Neural cell (in vitro differentiated cells): ENCODE results near the gene C10orf62. TPM values are rescaled to one million over a fixed set of nuclear protein-coding genes. Genes with fewer than 3 reads are reported as not detected.

Source experiments
- H2AFZ ChIP-seq: fragments of 200-600, 300-800 bp; sonication (generic), shearing (Covaris generic); 2 replicates; pipeline ENCODE4 v1.6.0; 2014; ENCODE audit warnings: low read depth, mild to moderate bottlenecking, antibody characterized with exemption, low read length, moderate library complexity
- H3F3A ChIP-seq: fragments of 200-600 bp; shearing (Covaris generic); 2 replicates; pipeline ENCODE4 v1.6.1; 2016; ENCODE audit warnings: mild to moderate bottlenecking, moderate library complexity, mixed read lengths, antibody characterized with exemption, low read length; ENCODE audit not compliant: insufficient read depth, poor library complexity, severe bottlenecking
- H3K27ac ChIP-seq: fragments of 200-600, 300-800 bp; sonication (generic), shearing (Covaris generic); 2 replicates; pipeline ENCODE4 v1.5.1; 2014; ENCODE audit warnings: mild to moderate bottlenecking, low read length, moderate library complexity
- H3K27me3 ChIP-seq: fragments of 300-800, 200-600 bp; sonication (generic), shearing (Covaris generic); 2 replicates; pipeline ENCODE4 v1.6.0; 2014; ENCODE audit warnings: mild to moderate bottlenecking, low read depth, low read length, moderate library complexity; ENCODE audit not compliant: insufficient read depth
- H3K36me3 ChIP-seq: fragments of 300-800, 200-600 bp; sonication (generic), shearing (Covaris generic); 2 replicates; pipeline ENCODE4 v1.5.1; 2014; ENCODE audit warnings: mild to moderate bottlenecking, antibody characterized with exemption, low read length, moderate library complexity; ENCODE audit not compliant: insufficient read depth
- H3K4me2 ChIP-seq: fragments of 300-800, 200-600 bp; sonication (generic), shearing (Covaris generic); 2 replicates; pipeline ENCODE4 v1.6.0; 2014; ENCODE audit warnings: mild to moderate bottlenecking, low read length
- H3K4me3 ChIP-seq: fragments of 300-800, 200-600 bp; sonication (generic), shearing (Covaris generic); 2 replicates; pipeline ENCODE4 v1.5.1; 2014; ENCODE audit warnings: mild to moderate bottlenecking, low read length, moderate library complexity
- H3K79me2 ChIP-seq: fragments of 200-600 bp; shearing (Covaris generic); replicated peaks from 2 replicates; pipeline ENCODE4 v1.6.0; 2014; ENCODE audit warnings: mild to moderate bottlenecking, low read length, moderate library complexity; ENCODE audit not compliant: insufficient read depth
- H3K9ac ChIP-seq: fragments of 300-800, 200-600 bp; sonication (generic), shearing (Covaris generic); 2 replicates; pipeline ENCODE4 v1.6.1; 2016; ENCODE audit warnings: mild to moderate bottlenecking, low read length, mixed read lengths
- H3K9me2 ChIP-seq: fragments of 200-600 bp; shearing (Covaris generic); 2 replicates; pipeline ENCODE4 v1.6.1; 2016; ENCODE audit warnings: mild to moderate bottlenecking, low read length, mixed read lengths; ENCODE audit not compliant: insufficient read depth
- H3K9me3 ChIP-seq: fragments of 200-600, 300-800 bp; sonication (generic), shearing (Covaris generic); 2 replicates; pipeline ENCODE4 v1.6.1; 2016; ENCODE audit warnings: mild to moderate bottlenecking, mixed run types, low read length, moderate library complexity, mixed read lengths
- H4K20me1 ChIP-seq: fragments of 200-600 bp; shearing (Covaris generic); 2 replicates; pipeline ENCODE4 v1.6.1; 2016; ENCODE audit warnings: mild to moderate bottlenecking, mixed run types; ENCODE audit not compliant: insufficient read depth
- CTCF ChIP-seq: fragments of 450-650 bp; IDR thresholded peaks from 2 replicates; pipeline ENCODE4 v1.5.1; 2014; ENCODE audit warnings: antibody characterized with exemption, mild to moderate bottlenecking, moderate library complexity; ENCODE audit not compliant: poor library complexity, severe bottlenecking
- EP300 ChIP-seq: fragments of 450-650 bp; conservative IDR thresholded peaks from 2 replicates; pipeline ENCODE4 v1.6.1; 2014; ENCODE audit warnings: antibody characterized with exemption, mild to moderate bottlenecking, moderate library complexity; ENCODE audit not compliant: poor library complexity, severe bottlenecking
- EZH2 ChIP-seq: fragments of 200-600, 300-800 bp; shearing (Covaris generic), sonication (generic); IDR thresholded peaks from 2 replicates; pipeline ENCODE4 v1.6.1; 2014; ENCODE audit warnings: antibody characterized with exemption, low read length, borderline replicate concordance, mild to moderate bottlenecking; ENCODE audit not compliant: insufficient read depth, poor library complexity, severe bottlenecking
- MXI1 ChIP-seq: fragments of 450-650 bp; conservative IDR thresholded peaks from 2 replicates; pipeline ENCODE4 v1.6.1; 2014; ENCODE audit warnings: antibody characterized with exemption, mild to moderate bottlenecking; ENCODE audit not compliant: poor library complexity, severe bottlenecking
- POLR2AphosphoS5 ChIP-seq: IDR thresholded peaks from 2 replicates; pipeline ENCODE4 v1.6.1; 2012
- RAD21 ChIP-seq: fragments of 450-650 bp; conservative IDR thresholded peaks from 2 replicates; pipeline ENCODE4 v1.6.1; 2014; ENCODE audit warnings: antibody characterized with exemption, mild to moderate bottlenecking, moderate library complexity
- SMC3 ChIP-seq: fragments of 450-650 bp; conservative IDR thresholded peaks from 2 replicates; pipeline ENCODE4 v1.6.1; 2014; ENCODE audit warnings: antibody characterized with exemption, mild to moderate bottlenecking, moderate library complexity; ENCODE audit not compliant: poor library complexity
- TAF1 ChIP-seq: IDR thresholded peaks from 2 replicates; pipeline ENCODE4 v1.6.1; 2012; ENCODE audit warnings: low read depth
- polyA plus RNA-seq: library from polyadenylated mRNA; depleted of rRNA; stranded (reverse); fragments of >200 nt; gene quantifications from 2 replicates; pipeline ENCODE4 v1.2.3, GENCODE V29; 2014
- TF ChIP-seq, protein P1 (sequence below): IDR thresholded peaks from 2 replicates; pipeline ENCODE4 v1.6.1; 2012; ENCODE audit warnings: borderline replicate concordance

The C10orf62 gene
- polyA plus RNA-seq, 1 donor from 2014 or later, result not detected

DNA sequence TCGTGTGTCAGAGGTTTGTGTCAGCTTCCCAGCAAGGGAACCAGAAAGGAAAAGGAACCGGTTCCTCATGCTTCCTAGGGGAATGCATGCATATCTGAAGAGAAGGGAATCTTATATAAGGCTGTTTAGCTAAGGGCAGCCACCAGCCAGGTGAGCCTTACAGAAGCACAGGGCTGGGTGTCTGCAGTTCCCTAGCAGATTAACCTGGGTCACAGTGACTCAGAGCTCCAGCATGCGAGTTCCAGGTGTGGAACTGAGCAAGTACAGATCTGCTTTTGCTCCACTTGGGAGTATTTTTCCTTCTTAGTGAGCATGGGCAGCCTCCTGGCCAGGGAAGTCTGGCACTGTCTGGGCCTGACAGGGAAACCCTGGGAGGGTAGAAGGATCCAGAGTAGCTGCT lies 17.9 kb upstream of the C10orf62 start:
- no peak overlapping the region for H3K27ac ChIP-seq
- H3K9ac ChIP-seq, result no peak overlapping the region
- H3K27me3 ChIP-seq, result no peaks in the 10 kb centered on the region
- no peaks in the 10 kb centered on the region for H3F3A ChIP-seq
- H3K36me3 ChIP-seq, result no peaks in the 10 kb centered on the region
- TF ChIP-seq SMC3 (no peak), POLR2AphosphoS5 (no peak), TAF1 (no peak), MXI1 (no peak), EP300 (no peak), RAD21 (no peak), CTCF (no peak), EZH2 (no peak)
- TF ChIP-seq, protein P1, sequence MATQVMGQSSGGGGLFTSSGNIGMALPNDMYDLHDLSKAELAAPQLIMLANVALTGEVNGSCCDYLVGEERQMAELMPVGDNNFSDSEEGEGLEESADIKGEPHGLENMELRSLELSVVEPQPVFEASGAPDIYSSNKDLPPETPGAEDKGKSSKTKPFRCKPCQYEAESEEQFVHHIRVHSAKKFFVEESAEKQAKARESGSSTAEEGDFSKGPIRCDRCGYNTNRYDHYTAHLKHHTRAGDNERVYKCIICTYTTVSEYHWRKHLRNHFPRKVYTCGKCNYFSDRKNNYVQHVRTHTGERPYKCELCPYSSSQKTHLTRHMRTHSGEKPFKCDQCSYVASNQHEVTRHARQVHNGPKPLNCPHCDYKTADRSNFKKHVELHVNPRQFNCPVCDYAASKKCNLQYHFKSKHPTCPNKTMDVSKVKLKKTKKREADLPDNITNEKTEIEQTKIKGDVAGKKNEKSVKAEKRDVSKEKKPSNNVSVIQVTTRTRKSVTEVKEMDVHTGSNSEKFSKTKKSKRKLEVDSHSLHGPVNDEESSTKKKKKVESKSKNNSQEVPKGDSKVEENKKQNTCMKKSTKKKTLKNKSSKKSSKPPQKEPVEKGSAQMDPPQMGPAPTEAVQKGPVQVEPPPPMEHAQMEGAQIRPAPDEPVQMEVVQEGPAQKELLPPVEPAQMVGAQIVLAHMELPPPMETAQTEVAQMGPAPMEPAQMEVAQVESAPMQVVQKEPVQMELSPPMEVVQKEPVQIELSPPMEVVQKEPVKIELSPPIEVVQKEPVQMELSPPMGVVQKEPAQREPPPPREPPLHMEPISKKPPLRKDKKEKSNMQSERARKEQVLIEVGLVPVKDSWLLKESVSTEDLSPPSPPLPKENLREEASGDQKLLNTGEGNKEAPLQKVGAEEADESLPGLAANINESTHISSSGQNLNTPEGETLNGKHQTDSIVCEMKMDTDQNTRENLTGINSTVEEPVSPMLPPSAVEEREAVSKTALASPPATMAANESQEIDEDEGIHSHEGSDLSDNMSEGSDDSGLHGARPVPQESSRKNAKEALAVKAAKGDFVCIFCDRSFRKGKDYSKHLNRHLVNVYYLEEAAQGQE, result no peak
- no peak overlapping the region for H3K4me3 ChIP-seq
- H3K9me2 ChIP-seq, result no peaks in the 10 kb centered on the region
- H3K79me2 ChIP-seq, result no peaks in the 10 kb centered on the region
- no peaks in the 10 kb centered on the region for H3K9me3 ChIP-seq
- H3K4me2 ChIP-seq, result no peak overlapping the region
- no peaks in the 10 kb centered on the region for H4K20me1 ChIP-seq
- no peak overlapping the region for H2AFZ ChIP-seq

GRCh38 chr10:97572214-97572989 lies 17.1 kb upstream of the C10orf62 start, which contains the start of gene ANKRD2:
TSS of gene ANKRD2 (plus strand) at chr10:97572779. CDS start at chr10:97572789, 10 bp downstream.
- Histone ChIP-seq H3K27ac (no peak within 1 kb of the TSS), H3K4me3 (no peak within 1 kb of the TSS), H4K20me1 (no peaks in the 10 kb centered on the region), H3K9me2 (no peaks in the 10 kb centered on the region), H3K4me2 (no peak within 1 kb of the TSS), H3K36me3 (no peaks in the 10 kb centered on the region), H3K9me3 (no peaks in the 10 kb centered on the region), H2AFZ (no peak within 1 kb of the TSS), H3F3A (no peaks in the 10 kb centered on the region), H3K9ac (no peak within 1 kb of the TSS), H3K79me2 (no peaks in the 10 kb centered on the region), H3K27me3 (no peaks in the 10 kb centered on the region)
- TF ChIP-seq SMC3 (peak; percentile 70), EZH2 (no peak), CTCF (peak; percentile 74), POLR2AphosphoS5 (no peak), MXI1 (no peak), TAF1 (no peak), RAD21 (peak; percentile 65)
- TF ChIP-seq, protein P1, result no peak
